Measurements from ENCODE around the gene CD47. TPM values are rescaled to one million over a fixed set of nuclear protein-coding genes. Genes with fewer than 3 reads are reported as not detected.

CD47 gene
- total RNA-seq, result 61.1 and 65.4 TPM in 2 replicates

DNA sequence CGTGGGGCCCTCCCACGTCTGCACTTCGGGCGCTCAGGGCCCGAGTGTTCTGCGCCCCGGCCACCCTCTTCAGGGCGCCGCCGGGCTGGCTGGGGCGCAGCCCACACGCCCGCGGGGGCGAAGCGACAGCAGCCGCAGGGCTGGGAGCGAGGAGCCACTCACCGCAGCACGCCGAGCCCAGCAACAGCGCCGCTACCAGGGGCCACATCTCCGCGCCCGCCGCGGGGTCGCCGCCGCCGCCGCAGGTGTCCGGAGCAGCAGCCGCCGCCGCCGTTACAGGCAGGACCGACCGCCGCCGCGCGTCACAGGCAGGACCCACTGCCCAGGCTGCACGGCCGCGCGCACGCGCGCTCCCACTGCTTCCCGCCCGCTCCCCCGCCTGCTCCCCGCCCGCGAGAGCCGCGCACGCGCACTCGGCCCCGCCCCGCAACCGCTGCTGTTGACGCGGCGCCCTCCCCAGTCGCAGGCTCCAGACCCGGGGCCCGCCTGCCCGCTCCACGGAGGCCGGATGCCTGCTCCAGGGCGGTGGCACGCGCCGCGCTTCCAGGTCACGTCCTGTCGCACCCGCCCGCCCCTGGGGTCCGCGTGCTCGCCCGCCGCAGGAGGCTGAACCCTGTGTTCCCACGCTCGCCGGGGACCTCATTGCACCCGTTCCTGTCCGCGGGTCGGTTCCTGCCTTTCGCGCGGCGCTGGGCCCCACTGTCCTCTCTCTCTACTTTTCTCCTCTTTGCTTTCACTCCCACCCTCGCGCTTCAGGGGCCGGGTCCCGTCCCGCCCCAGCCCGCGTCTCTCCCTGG, at the start of gene CD47:
TSS of gene CD47 (minus strand) at position 331 of the 797 bp plus-strand sequence. CDS start at position 208, 123 bp downstream.

Other genes with a start within 250 kb of the CD47 start
- 40.8 and 44.1 TPM in 2 replicates for gene IFT57, start 131.4 kb upstream of the CD47 start, total RNA-seq
- not detected in 2 replicates for gene HHLA2, start 205.5 kb upstream of the CD47 start, total RNA-seq

Data from endothelial cell of coronary artery (primary cell).